GM18861 (cell line): ENCODE results near the gene ADAD2.

Experiments used
- ATAC-seq: cut with Tn5 transposase; IDR thresholded peaks from one replicate; pipeline ENCODE4 v1.9.1; 2021; ENCODE audit not compliant: unreplicated experiment

Gene ADAD2

DNA sequence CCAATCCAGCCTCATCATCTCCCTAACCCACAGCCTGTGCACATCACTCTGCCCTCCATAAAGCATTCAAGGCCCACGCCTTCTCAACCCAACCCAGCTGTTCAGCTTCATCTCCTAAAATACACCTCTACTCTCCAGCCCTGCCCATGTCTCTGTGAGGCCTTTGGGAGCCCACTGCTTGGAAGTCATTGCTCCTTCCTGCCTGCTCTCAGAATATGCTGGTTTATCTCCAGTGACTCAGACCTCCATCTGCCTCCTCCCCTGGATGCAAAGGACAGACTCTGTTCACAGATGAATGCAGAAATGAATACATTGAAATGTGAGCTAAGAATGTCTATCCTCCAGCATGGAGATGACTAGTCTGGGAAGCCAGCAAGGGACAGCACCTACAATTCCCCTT lies 29.9 kb downstream of the ADAD2 start:
- ATAC-seq: no peak

DNA sequence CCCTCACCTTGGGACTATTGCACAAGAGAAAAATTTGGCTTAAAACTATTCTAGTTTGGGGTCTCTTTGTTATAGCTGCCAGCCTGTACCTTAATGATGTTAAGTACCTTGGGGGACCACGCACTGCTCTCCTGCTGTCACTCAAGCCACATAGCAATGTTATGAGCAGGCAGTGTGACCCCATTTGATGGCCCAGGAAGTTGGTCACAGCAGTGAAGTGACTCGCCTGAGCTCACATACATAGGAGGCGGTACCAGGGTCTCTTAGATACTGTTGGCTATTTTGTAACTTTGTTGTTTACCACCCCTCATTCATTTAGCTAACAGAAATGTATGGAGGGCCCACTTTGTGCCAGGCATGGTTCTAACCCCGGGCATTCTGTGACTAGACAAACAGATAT lies 32.5 kb downstream of the ADAD2 start:
- ATAC-seq: no peak

GRCh38 chr16:84224554-84224953 lies 33.6 kb downstream of the ADAD2 start:
- ATAC-seq: no peak

DNA sequence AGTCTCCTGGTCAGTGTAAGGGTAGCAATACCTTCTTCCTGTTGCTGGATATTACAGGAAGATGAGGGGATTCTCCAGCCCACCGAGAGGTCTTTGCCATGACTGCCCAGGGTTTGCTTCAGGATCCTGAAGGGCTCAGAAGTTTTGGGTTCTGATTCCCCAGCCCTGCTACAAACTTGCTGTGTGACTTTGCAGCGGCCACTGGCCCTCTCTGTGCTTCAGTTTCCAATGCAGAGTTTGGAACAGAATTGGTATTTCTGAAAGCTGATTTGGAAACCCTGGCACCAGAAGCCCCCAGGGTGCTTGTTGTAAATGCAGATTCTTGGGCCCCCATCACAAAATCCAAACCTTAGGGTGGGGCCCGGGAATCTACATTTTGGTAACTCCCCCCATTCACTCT lies 34.2 kb downstream of the ADAD2 start:
- ATAC-seq: no peak

DNA sequence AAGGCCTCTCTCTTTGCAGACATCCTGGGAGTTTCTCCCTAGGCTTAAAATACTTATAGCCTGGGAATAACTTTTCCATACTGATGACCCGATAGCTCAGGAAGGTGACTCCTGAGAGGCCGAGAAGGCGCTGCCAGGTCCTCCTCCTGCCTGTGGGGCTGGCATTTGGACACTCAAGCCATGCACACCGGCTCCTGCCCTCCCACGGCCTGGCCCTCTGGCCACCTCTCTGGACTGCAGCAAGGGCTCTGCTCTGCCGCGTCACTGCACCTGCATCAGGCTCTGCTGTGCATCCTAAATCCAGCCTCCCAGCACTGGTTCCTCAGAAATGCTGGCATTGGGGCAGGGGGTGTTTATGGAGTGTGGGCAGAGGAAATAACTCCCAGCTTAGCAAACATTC lies 34.6 kb downstream of the ADAD2 start:
- ATAC-seq: no peak

- ATAC-seq: no peak
These were observed 35.1 kb downstream of the ADAD2 start for GRCh38 chr16:84226026-84226425.

GRCh38 chr16:84227548-84227947 lies 36.6 kb downstream of the ADAD2 start:
- no peak for ATAC-seq

- no peak for ATAC-seq
These were observed 37.4 kb downstream of the ADAD2 start for GRCh38 chr16:84228256-84228838.

GRCh38 chr16:84229471-84229870 lies 38.5 kb downstream of the ADAD2 start:
- no peak for ATAC-seq

DNA sequence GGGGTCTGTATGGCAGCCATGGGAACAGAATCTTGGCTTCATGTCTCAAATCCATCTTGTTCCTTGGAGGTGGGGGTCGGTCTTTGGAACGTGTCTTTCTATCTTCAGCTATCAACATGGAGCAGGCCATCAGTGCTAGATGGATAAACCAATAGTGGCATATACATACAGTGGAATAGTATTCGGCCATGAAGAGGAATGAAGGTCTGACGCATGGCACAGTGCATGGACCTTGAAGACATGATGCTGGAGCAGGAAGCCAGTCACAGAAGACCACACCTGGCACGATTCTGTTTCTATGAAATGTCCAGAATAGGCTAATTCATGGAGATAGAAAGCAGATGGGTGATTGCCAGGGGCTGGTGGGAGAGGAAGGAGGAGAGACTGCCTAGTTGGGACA lies 41.1 kb downstream of the ADAD2 start:
- ATAC-seq: no peak

- no peak for ATAC-seq
These were observed 42.0 kb downstream of the ADAD2 start for GRCh38 chr16:84232969-84233368.

DNA sequence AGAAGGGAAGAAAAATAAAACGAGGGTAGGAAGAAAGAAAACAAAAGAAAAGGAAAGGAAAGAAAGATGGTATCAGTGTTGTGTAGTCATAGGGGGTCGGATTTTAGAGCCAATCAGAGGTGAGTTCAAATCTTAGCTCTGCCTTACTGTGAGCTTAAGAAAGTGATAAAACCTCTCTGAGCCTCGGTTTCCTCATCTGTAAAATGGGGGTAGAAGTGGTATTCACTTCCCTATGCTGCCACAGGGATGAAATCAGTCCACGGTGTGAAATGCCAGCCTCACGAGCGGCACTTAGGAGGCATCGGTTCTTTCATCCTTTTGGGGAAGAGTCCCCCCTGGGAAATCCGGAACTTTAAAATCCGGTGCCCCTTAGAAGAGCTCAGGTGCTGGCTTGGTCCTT lies 42.8 kb downstream of the ADAD2 start:
- no peak for ATAC-seq

DNA sequence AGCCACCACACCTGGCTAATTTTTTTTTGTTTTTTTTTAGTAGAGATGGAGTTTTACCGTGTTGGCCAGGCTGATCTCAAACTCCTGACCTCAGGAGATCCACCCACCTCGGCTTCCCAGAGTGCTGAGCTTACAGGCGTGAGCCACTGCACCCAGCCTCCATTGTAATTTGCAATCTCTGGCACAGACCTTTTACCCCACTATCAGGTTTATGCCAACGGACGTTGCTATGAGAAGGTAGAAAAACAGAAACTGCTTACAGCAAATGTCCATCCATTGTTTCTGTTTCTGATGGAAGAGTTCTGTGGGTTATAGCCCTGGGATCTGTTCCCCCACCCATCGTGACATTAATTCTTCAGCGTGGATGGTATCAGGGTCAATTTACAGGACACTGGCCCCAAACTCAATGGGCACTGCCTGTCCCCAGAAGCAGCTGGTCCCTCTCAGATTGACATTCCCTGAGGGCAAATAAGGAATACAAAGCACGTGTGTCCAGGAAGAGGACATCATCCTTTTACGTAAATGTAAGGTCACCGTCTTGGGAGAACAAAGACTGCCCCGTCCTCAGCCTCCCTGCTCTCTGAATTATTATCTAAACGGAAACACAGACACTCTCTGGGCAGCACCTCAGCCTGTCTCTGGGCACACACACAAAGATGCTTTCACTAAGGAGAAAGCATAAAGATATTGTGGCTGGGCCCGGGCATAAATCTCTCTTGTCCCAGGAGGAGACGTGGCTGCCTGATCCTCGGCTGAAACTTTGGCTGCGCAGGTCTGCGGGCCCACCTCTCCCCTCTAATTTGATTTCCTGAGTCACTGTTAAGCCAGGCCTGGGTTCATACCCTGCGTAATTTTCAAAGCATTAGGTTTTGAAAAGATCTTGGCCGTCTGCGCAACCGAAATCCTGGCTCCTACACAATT lies 43.6 kb downstream of the ADAD2 start:
- no peak for ATAC-seq

GRCh38 chr16:84236671-84237070 lies 45.7 kb downstream of the ADAD2 start:
- no peak for ATAC-seq

- ATAC-seq: no peak
These were observed 47.2 kb downstream of the ADAD2 start for GRCh38 chr16:84237994-84238750.

GRCh38 chr16:84239141-84239769 lies 48.3 kb downstream of the ADAD2 start:
- no peak for ATAC-seq

DNA sequence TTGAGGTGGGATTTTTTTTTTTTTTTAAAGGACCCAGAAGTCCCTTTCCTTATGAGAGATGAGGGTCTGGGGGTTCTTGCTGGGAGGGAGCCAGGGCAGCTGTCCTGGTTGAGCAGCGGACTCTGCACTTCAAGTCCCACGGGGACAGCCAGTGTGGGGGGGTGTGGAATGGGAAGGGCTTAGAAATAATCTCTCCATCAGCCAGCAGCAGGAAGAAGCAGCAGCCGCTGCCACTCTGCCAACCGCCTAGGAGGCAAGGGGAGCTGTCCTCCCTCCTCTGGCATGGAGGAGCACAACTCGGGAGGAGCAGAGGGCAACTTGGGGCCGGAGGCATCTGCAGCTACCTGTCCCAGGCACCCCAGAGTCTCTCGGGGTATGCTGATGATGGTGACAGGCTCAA lies 49.0 kb downstream of the ADAD2 start, which contains the start of gene KCNG4:
Gene KCNG4, minus strand, starts transcription at position 104 of the 400 bp plus-strand sequence. CDS start 2,527 bp downstream, outside the sequence.
- ATAC-seq: no peak

DNA sequence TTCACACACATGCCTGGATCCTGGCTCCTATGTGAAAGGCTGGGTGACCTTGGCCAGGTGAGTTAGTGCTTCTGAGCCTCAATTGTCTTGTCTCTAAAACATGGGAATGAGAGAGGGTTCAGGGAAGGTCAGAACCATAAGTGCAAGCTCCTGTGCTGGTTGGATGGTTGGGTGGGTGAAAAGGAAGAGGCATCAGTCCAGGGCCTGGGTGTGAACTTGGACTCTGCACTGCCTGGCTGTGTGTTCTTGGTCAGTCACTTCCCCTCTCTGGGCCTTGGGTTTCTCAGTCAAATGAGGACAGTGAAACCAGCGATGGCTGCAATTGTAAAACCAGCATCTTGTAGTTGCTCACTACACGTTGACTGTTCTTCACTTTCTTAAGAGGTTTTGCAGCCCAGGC lies 49.5 kb downstream of the ADAD2 start:
- ATAC-seq: no peak

- ATAC-seq: no peak
These were observed 50.8 kb downstream of the ADAD2 start for GRCh38 chr16:84241778-84242177.

- ATAC-seq: no peak
These were observed 51.9 kb downstream of the ADAD2 start for GRCh38 chr16:84242839-84243238.

DNA sequence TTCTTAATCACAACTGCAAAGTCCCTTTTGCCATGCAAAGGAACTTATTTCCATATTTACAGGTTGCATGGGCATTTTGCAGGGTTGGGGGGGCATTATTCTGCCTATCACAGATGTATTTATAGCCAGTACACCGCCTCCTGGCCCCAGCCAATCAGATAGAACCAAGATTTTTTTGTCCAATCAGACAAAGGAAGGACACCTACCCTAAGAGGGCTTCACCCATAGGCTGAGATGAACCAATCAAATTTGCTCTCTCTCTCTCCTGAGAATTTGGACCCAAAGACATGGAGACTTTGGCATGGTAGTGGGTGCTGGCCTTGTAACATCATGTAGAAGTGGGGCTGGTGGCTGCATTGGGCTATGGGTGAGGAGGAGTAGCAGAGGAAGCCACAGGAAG lies 52.8 kb downstream of the ADAD2 start:
- no peak for ATAC-seq
